H9 (cell line): ENCODE measurements around the gene DOCK11. TPM values are rescaled to one million over a fixed set of nuclear protein-coding genes. Genes with fewer than 3 reads are reported as not detected.

Experiments used
- DNase-seq: peaks from one replicate; pipeline ENCODE4 v3.0.0-alpha.2; 2017
- H2AFZ ChIP-seq: one replicate; pipeline ENCODE4 v1.6.1; 2013; ENCODE audit warnings: mild to moderate bottlenecking, low read length, control low read depth, moderate library complexity
- H2AK5ac ChIP-seq: 2 replicates; pipeline ENCODE4 v1.6.1; 2013; ENCODE audit warnings: low read length, control low read depth, mixed read lengths; ENCODE audit not compliant: insufficient read length
- H2BK120ac ChIP-seq: one replicate; pipeline ENCODE4 v1.6.1; 2013; ENCODE audit warnings: low read depth, mild to moderate bottlenecking, low read length, control low read depth, inconsistent platforms; ENCODE audit not compliant: poor library complexity, severe bottlenecking
- H2BK12ac ChIP-seq: 2 replicates; pipeline ENCODE4 v1.6.1; 2013; ENCODE audit warnings: low read length, control low read depth, mixed read lengths, low read depth; ENCODE audit not compliant: insufficient read length
- H2BK15ac ChIP-seq: 2 replicates; pipeline ENCODE4 v1.6.1; 2013; ENCODE audit warnings: low read depth, low read length, control low read depth
- H2BK20ac ChIP-seq: one replicate; pipeline ENCODE4 v1.6.1; 2013; ENCODE audit warnings: low read depth, mild to moderate bottlenecking, low read length, control low read depth, inconsistent platforms; ENCODE audit not compliant: poor library complexity, severe bottlenecking
- H2BK5ac ChIP-seq: 2 replicates; pipeline ENCODE4 v1.6.1; 2013; ENCODE audit warnings: low read length, control low read depth, mixed read lengths; ENCODE audit not compliant: insufficient read length
- H3K14ac ChIP-seq: 2 replicates; pipeline ENCODE4 v1.6.1; 2013; ENCODE audit warnings: low read length, control low read depth; ENCODE audit not compliant: insufficient read depth
- H3K18ac ChIP-seq: 2 replicates; pipeline ENCODE4 v1.6.1; 2013; ENCODE audit warnings: low read depth, mild to moderate bottlenecking, mixed read lengths, low read length, control low read depth; ENCODE audit not compliant: insufficient read length
- H3K23ac ChIP-seq: 2 replicates; pipeline ENCODE4 v1.6.1; 2013; ENCODE audit warnings: low read length, control low read depth, mixed read lengths, low read depth; ENCODE audit not compliant: insufficient read length
- H3K23me2 ChIP-seq: 2 replicates; pipeline ENCODE4 v1.6.1; 2013; ENCODE audit warnings: low read depth, mild to moderate bottlenecking, mixed read lengths, low read length, control low read depth; ENCODE audit not compliant: insufficient read length, poor library complexity, severe bottlenecking
- H3K27ac ChIP-seq: 2 replicates; pipeline ENCODE4 v1.5.1; 2013; ENCODE audit warnings: low read length, control low read depth, mixed read lengths, low read depth; ENCODE audit not compliant: insufficient read length
- H3K27me3 ChIP-seq: 2 replicates; pipeline ENCODE4 v1.6.1; 2013; ENCODE audit warnings: low read length, control low read depth, inconsistent platforms; ENCODE audit not compliant: insufficient read depth
- H3K4ac ChIP-seq: 2 replicates; pipeline ENCODE4 v1.6.1; 2013; ENCODE audit warnings: low read depth, mild to moderate bottlenecking, control low read depth, inconsistent platforms, low read length, moderate library complexity
- H3K4me1 ChIP-seq: 2 replicates; pipeline ENCODE4 v1.6.1; 2013; ENCODE audit warnings: low read length, control low read depth, inconsistent platforms; ENCODE audit not compliant: insufficient read depth
- H3K4me2 ChIP-seq: 2 replicates; pipeline ENCODE4 v1.6.1; 2013; ENCODE audit warnings: low read length, control low read depth, mixed read lengths; ENCODE audit not compliant: insufficient read length, insufficient read depth
- H3K56ac ChIP-seq: 2 replicates; pipeline ENCODE4 v1.6.1; 2013; ENCODE audit warnings: low read depth, mild to moderate bottlenecking, mixed read lengths, low read length, control low read depth; ENCODE audit not compliant: insufficient read length
- H3K79me1 ChIP-seq: 2 replicates; pipeline ENCODE4 v1.6.1; 2013; ENCODE audit warnings: low read depth, mild to moderate bottlenecking, moderate library complexity, low read length, control low read depth, inconsistent platforms; ENCODE audit not compliant: insufficient read depth, poor library complexity, severe bottlenecking
- H3K79me2 ChIP-seq: 2 replicates; pipeline ENCODE4 v1.6.1; 2013; ENCODE audit warnings: low read length, control low read depth, inconsistent platforms; ENCODE audit not compliant: insufficient read depth
- H3K9ac ChIP-seq: 2 replicates; pipeline ENCODE4 v1.6.1; 2013; ENCODE audit warnings: low read length, control low read depth, mixed read lengths; ENCODE audit not compliant: insufficient read length; ENCODE audit errors: extremely low read depth
- H3K9me3 ChIP-seq: one replicate; pipeline ENCODE4 v1.6.1; 2013; ENCODE audit warnings: low read depth, low read length, inconsistent platforms; ENCODE audit not compliant: control insufficient read depth
- H3T11ph ChIP-seq: one replicate; pipeline ENCODE4 v1.6.1; 2013; ENCODE audit warnings: mild to moderate bottlenecking, low read length, control low read depth, inconsistent platforms
- H4K20me1 ChIP-seq: one replicate; pipeline ENCODE4 v1.6.1; 2013; ENCODE audit not compliant: control insufficient read depth, insufficient read length, insufficient read depth
- H4K5ac ChIP-seq: 2 replicates; pipeline ENCODE4 v1.6.1; 2013; ENCODE audit warnings: low read depth, mild to moderate bottlenecking, mixed read lengths, low read length, control low read depth; ENCODE audit not compliant: insufficient read length
- H4K8ac ChIP-seq: replicated peaks from 2 replicates; pipeline ENCODE4 v1.6.1; 2013; ENCODE audit warnings: low read length, control low read depth, mixed read lengths, low read depth; ENCODE audit not compliant: insufficient read length
- H4K91ac ChIP-seq: 2 replicates; pipeline ENCODE4 v1.6.1; 2013; ENCODE audit warnings: low read depth, mild to moderate bottlenecking, moderate library complexity, mixed read lengths, low read length, control low read depth; ENCODE audit not compliant: insufficient read length
- H3K27ac Mint-ChIP-seq, 3 experiments: 2 replicates in 2 of 3; 3 replicates in 1 of 3; pipeline ENCODE4 v1.8.0; 2020 to 2021; ENCODE audit warnings: mixed read lengths in 3 of 3, mild to moderate bottlenecking in 1 of 3, moderate library complexity in 1 of 3
- H3K27me3 Mint-ChIP-seq: 2 replicates; pipeline ENCODE4 v1.8.0; 2021; ENCODE audit warnings: low read depth, mild to moderate bottlenecking, moderate library complexity, mixed read lengths
- H3K36me3 Mint-ChIP-seq, 3 experiments: 2 replicates in 2 of 3; 3 replicates in 1 of 3; pipeline ENCODE4 v1.8.0; 2020 to 2021; ENCODE audit warnings: low read depth in 3 of 3, mixed read lengths in 3 of 3; ENCODE audit not compliant: insufficient read depth in 1 of 3
- H3K4me1 Mint-ChIP-seq, 2 experiments: 2 replicates each; pipeline ENCODE4 v1.8.0; 2020; ENCODE audit warnings: mixed read lengths in 2 of 2
- H3K4me3 Mint-ChIP-seq, 2 experiments: 2 replicates in 1 of 2; 3 replicates in 1 of 2; pipeline ENCODE4 v1.8.0; 2020 to 2021; ENCODE audit warnings: mild to moderate bottlenecking in 2 of 2, mixed read lengths in 2 of 2, moderate library complexity in 1 of 2
- H3K9me3 Mint-ChIP-seq, 2 experiments: 2 replicates in 1 of 2; 3 replicates in 1 of 2; pipeline ENCODE4 v1.8.0; 2020; ENCODE audit warnings: mild to moderate bottlenecking in 2 of 2, mixed read lengths in 2 of 2, moderate library complexity in 1 of 2
- whole genome bisulfite sequencing: extraction: QIAGEN DNeasy Blood & Tissue Kit; methylation state at CpG from one replicate; pipeline ENCODE4 v1.1.7; 2013; ENCODE audit warnings: missing lambda C conversion rate, low lambda C conversion rate, mixed read lengths; ENCODE audit not compliant: insufficient read length; ENCODE audit errors: extremely low coverage; 5-methylcytosine and 5-hydroxymethylcytosine counted together
- total RNA-seq: library from RNA; stranded (reverse); gene quantifications from 2 replicates; pipeline ENCODE4 v1.2.1, GENCODE V29; 2021
- TF ChIP-seq, protein P1 (sequence below): fragments of 200-600 bp; sonication (generic); conservative IDR thresholded peaks from 3 replicates; pipeline ENCODE4 v1.8.0; 2021; ENCODE audit warnings: antibody characterized with exemption, mild to moderate bottlenecking

DOCK11 gene
- total RNA-seq, 1 experiment from 2014 or later = 6.2 TPM

GRCh38 chrX:118510111-118510510 is 14.5 kb downstream of the DOCK11 start:
- TF ChIP-seq, protein P1, sequence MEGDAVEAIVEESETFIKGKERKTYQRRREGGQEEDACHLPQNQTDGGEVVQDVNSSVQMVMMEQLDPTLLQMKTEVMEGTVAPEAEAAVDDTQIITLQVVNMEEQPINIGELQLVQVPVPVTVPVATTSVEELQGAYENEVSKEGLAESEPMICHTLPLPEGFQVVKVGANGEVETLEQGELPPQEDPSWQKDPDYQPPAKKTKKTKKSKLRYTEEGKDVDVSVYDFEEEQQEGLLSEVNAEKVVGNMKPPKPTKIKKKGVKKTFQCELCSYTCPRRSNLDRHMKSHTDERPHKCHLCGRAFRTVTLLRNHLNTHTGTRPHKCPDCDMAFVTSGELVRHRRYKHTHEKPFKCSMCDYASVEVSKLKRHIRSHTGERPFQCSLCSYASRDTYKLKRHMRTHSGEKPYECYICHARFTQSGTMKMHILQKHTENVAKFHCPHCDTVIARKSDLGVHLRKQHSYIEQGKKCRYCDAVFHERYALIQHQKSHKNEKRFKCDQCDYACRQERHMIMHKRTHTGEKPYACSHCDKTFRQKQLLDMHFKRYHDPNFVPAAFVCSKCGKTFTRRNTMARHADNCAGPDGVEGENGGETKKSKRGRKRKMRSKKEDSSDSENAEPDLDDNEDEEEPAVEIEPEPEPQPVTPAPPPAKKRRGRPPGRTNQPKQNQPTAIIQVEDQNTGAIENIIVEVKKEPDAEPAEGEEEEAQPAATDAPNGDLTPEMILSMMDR = no peak
- H3K36me3 Mint-ChIP-seq = peaks cover 15 to 28% (median 22%) of the 10 kb centered on the region in 3 experiments
- Histone ChIP-seq H2BK12ac (no peak overlapping the region), H3K9ac (no peak overlapping the region), H2BK120ac (no peak overlapping the region), H3K56ac (no peak overlapping the region), H3K23me2 (no peaks in the 10 kb centered on the region), H3K4ac (no peak overlapping the region), H3K4me2 (no peak overlapping the region), H4K5ac (no peak overlapping the region), H3T11ph (no peak overlapping the region), H3K14ac (no peak overlapping the region), H2AK5ac (no peak overlapping the region), H3K27me3 (no peaks in the 10 kb centered on the region), H3K79me2 (no peaks in the 10 kb centered on the region), H3K79me1 (no peaks in the 10 kb centered on the region), H2BK20ac (no peak overlapping the region), H2BK15ac (no peak overlapping the region), H3K9me3 (peaks cover 28% of the 10 kb centered on the region), H4K8ac (no peak overlapping the region), H3K4me1 (no peaks in the 10 kb centered on the region), H3K27ac (no peak overlapping the region), H3K23ac (no peak overlapping the region), H3K18ac (no peak overlapping the region), H2AFZ (no peak overlapping the region), H4K20me1 (no peaks in the 10 kb centered on the region), H4K91ac (no peak overlapping the region), H2BK5ac (no peak overlapping the region)
- H3K4me3 Mint-ChIP-seq = no peak overlapping the region
- peaks cover 22 to 81% of the 10 kb centered on the region in 2 experiments; a peak in 4 of 5 replicates for H3K9me3 Mint-ChIP-seq
- H3K27ac Mint-ChIP-seq = no peak overlapping the region
- H3K4me1 Mint-ChIP-seq = no peaks in the 10 kb centered on the region
- DNase-seq = no peak
- no CpG with 5 or more reads among the region's 5 CpGs for WGBS
- no peaks in the 10 kb centered on the region; the same call in 1 of the 2 replicates for H3K27me3 Mint-ChIP-seq
